Measurements from ENCODE around the gene WLS.

DNA sequence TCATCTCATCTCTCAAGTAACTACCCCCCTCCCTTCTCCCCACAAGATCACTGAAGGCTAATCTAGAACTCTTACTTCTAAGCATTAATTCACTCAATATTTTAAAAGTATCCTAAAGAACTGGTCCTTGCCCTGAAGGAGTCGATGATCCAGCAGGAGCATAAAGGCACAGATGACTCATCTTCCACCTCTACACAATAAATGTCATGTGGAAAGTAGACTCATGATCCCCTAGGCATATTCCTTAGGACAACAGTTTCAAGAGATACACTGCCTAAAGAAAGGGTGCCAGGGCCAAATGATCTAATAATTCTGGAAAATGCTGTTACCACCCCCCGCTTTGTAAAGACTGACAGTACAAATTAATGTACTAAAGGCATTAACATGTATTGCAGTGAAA lies 96.1 kb downstream of the WLS start:
- TF ChIP-seq, protein P1, sequence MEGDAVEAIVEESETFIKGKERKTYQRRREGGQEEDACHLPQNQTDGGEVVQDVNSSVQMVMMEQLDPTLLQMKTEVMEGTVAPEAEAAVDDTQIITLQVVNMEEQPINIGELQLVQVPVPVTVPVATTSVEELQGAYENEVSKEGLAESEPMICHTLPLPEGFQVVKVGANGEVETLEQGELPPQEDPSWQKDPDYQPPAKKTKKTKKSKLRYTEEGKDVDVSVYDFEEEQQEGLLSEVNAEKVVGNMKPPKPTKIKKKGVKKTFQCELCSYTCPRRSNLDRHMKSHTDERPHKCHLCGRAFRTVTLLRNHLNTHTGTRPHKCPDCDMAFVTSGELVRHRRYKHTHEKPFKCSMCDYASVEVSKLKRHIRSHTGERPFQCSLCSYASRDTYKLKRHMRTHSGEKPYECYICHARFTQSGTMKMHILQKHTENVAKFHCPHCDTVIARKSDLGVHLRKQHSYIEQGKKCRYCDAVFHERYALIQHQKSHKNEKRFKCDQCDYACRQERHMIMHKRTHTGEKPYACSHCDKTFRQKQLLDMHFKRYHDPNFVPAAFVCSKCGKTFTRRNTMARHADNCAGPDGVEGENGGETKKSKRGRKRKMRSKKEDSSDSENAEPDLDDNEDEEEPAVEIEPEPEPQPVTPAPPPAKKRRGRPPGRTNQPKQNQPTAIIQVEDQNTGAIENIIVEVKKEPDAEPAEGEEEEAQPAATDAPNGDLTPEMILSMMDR (IDR thresholded peaks at IDR 0.05) = no peak
- TF ChIP-seq POLR2A (IDR thresholded peaks at IDR 0.05) = no peak
